Stimulated activated CD4-positive, alpha-beta T cell treated with anti-CD3 and anti-CD28 coated beads, Interleukin-1b, Interleukin-23, amount 100 ng/mL, for 48 hours (primary cell): ENCODE measurements around the gene IGF2R.
A peak's percentile ranks its signal among the peaks of the same experiment; 100 is the strongest.
"Not testable (repeated sequence)": the region's sequence is repeated elsewhere in the genome, so short reads cannot be mapped to it uniquely, and the experiment has no call there.

Source experiments
- DNase-seq: peaks from one replicate; pipeline ENCODE4 v3.0.0-alpha.2; 2020

IGF2R gene

GRCh38 chr6:159955945-159956361, 12.9 kb upstream of the IGF2R start:
- no peak for DNase-seq

DNA sequence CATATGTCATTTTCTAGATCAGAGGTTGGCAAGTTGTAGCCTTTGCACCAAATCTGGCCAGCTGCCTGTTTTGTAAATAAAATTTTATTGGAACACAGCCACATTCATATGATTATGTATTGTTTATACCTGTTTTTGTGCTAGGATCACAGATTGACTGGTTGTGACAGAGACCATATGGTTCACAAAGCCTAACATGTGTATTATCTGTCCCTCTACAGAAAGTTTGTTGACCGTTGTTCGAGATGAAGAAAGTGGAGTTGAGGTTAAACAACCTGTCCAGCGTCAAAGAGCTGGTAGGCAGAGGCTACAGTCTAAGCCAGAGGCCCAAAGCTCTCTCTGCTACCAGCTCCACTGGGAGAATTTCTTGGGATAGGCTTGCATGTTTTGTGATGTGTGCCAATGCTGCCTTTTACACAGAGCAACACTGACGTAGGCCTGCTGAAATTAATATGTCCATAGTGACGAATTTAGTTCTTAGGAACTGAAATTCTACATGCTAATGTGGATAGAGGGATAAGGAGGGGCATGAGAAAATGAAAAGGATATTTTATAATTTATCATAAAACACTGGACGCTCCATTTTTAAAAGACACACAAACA, 11.7 kb upstream of the IGF2R start:
- DNase-seq: no peak

DNA sequence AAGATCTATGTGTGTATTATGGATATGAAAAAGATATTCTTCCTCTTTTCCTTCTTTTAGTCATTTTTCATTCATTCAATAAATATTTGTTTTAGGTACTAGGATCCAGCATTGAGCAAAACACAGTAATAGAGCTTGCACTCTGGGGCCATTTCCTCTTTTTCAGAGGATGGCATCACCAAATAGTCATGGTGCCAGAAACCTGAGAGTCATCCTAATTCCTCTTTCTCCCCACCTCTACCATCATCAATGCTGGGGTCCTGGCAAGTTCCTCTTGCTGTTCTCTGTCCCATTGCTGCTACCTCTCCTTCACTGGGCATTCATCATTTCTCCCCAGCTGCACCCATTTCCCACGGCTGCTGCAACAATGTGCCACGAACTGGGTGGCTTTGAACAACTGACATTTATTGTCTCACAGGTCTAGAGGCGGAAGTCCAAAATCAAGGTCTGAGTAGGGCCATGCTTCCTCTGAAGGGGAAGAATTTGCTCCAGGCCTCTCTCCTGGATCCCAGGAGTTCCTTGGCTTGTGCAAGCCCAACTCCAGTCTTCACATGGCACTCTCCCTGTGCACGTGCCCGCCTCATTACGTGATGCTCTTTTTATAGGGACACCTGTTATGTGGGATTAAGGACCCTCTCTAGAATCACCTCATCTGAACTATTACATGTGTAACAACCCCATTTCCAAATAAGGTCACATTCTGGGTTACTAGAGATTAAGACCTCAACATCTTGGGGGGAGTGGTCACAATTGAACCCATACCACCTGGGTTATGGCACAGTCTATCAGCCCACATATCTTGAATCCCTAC, 9.5 kb upstream of the IGF2R start:
- no peak for DNase-seq

DNA sequence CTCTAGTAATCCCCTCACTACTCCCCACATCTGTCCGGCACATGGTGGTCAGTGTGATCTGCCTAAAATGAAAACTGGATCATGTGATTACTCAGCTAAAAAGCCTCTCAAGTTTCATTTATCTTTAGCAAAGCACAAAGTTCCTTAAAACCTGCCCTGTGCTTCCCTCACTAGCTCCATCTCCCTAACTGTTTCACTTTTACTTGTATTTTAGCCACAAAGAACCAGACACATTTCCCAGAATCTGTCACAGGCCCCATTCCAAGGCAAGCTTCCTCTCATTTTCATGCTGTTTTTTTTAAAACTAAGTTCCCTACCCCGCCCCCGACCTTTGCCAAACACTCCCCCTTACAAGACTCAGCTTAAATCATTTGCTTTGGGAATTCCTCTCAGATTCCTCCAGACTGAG, 8.9 kb upstream of the IGF2R start:
- no peak for DNase-seq

DNA sequence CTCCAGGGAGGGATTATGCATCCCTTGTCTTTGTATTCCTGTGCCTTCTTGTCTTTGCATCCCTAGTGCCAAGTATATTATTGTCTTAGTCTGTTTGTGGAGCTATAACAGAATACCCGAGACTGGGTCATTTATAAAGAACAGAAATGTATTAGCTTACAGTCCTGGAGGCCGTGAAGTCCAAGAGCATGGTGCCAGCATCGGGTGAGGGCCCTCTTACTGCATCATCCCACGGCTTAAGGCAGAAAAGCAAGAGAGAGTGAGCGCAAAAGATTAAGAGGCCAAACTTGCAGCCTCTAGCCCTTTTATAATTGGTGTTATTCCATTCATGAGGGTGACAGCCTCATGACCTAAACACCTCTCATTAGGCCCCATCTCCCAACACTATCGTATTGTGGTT, 8.4 kb upstream of the IGF2R start:
- no peak for DNase-seq

GRCh38 chr6:159961528-159961927, 7.4 kb upstream of the IGF2R start:
- DNase-seq: no peak

DNA sequence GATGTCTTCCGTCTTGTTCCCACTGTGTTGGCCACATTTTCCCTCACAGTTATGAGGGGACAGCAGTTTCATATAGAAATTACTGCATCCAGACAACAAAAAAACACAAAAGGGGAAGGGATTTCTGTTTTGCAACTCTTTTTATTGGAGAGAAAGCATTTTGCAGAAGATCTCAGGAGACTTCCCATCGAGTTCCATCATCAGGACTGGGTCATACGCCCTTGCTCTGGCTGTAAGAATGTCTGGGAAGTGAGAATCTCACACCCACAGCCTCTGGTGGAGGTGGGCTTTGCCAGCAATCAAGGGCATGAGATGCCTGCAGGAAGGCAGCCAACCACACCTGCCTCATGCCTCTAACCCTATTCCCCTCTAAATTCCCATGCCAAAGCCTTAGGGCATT, 5.8 kb upstream of the IGF2R start:
- no peak for DNase-seq

GRCh38 chr6:159964046-159964445, 4.8 kb upstream of the IGF2R start:
- DNase-seq: no peak

DNA sequence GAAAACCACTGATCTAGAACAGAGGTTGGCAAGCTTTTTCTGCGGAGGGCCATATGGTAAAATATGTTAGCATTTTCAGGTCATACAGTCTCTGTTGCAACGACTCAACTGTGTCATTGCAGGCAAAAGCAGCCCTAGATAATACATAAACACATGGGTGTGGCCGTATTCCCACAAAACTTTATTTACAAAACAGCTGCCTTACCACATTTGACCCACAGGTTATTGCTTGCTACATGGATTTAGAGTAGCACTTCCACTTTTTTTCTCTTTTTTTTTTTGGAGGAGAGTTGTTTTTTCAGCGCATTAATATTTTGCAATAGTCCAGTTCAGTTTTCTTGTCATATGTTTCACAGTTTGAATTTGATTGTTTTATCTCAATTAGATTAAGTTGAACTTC, 2.5 kb upstream of the IGF2R start:
- no peak for DNase-seq

- DNase-seq: no peak
Observed at GRCh38 chr6:159966981-159967380, 1.9 kb upstream of the IGF2R start.

- DNase-seq: not testable (repeated sequence)
Observed at GRCh38 chr6:159967621-159968020, 1.3 kb upstream of the IGF2R start.

DNA sequence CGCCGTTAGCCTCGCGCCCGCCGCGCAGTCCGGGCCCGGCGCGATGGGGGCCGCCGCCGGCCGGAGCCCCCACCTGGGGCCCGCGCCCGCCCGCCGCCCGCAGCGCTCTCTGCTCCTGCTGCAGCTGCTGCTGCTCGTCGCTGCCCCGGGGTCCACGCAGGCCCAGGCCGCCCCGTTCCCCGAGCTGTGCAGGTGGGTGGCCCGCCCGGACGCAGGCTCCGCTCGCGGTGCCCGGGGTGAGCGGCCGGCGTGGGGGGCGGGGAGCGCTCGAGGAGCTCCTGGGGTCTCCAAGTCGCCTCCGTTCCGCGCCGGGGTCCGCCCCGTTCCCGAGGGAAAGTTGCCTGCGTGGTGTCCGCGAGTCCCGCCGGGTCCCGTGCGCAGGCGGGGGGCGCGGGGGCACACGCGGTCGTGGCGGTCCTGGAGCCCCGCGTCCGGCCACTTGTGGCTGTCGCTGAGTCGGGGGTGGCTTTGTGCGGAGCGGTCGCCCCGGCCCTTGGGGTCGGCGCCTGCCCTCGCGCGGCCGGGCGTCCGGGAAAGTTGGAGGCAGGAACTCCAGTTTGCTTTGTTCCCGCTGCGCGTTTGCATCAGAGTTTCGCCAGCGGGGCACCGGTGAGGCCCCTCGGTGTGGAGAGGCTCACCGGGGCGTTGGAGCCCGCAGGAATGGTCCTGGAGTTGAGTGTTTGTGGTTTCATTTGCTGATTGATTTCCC, 476 bp downstream of the IGF2R start:
- no peak for DNase-seq

GRCh38 chr6:159969921-159970320, 1.0 kb downstream of the IGF2R start:
- DNase-seq: no peak

GRCh38 chr6:159970659-159971063, 1.8 kb downstream of the IGF2R start:
- DNase-seq: no peak

DNA sequence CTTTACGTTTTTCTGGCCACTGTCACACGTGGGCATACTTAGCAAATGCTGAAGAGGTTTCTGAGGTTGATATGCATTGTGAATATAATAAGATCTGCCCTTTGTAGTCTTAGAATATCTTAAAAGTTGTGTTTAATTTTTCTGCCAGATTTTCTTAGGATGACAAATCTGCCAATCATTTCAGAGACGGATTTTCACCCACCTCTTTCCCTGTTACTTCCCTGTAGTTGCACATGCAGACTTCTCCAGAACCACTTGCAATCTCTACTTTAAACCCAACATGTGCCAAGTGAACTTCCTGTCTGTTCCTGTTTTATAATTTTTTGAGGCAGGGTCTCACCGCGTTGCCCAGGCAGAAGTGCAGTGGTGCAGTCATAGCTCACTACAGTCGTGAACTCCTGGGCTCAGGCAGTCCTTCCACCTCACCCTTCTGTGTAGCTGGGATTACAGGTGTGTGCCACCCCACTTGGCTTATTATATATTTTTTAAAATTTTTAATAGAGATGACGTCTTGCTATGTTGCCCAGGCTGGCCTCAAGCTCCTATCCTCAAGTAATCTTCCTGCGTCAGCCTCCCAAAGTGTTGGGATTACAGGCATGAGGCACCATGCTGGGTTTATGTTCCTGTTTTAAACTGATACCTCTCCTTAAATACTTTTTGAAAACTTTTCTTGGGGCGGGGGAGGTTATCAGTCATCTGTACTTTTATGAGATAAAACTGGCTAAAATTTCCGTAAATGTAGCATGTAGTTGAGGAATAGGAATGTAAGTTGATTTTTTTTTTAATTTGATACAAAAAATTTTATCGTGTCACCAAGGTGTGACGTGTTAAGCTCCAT, 2.7 kb downstream of the IGF2R start:
- no peak for DNase-seq

DNA sequence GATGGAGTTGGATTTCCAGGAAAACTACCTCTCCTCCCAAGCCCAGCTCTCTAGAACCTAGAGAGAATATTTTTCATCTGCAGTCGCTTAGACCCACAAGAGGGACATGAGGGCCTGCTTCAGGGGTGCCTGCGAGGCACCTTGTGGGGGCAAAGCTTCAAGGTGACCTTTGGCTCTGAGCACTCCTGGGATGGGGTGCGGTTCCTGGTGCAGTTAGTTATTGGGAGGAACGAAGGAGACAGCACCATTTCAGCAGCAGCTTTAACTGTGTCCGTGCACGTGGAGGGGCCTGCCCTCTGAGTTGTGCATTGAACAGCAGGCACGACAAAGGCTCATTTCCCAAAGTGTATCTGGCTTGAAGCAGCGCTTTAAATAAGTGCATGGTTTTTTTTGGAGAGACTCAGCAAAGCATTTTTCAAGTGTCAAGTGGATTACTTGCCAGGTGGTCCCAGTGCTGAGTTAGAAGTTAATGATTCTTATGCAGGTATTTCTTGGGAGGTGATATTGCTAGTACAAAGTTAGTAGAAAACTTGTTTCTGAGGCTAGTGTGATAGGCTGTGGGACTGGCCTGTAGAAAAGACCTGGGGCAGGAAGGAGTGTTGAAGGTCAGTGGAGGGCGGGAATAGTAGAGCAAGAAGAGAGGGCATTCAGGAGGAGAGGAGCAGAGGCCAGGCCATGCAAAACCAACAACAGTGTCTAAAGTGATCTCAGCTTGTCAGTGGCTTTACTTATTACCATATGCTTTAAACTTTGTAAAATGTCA, 3.8 kb downstream of the IGF2R start:
- no peak for DNase-seq

DNA sequence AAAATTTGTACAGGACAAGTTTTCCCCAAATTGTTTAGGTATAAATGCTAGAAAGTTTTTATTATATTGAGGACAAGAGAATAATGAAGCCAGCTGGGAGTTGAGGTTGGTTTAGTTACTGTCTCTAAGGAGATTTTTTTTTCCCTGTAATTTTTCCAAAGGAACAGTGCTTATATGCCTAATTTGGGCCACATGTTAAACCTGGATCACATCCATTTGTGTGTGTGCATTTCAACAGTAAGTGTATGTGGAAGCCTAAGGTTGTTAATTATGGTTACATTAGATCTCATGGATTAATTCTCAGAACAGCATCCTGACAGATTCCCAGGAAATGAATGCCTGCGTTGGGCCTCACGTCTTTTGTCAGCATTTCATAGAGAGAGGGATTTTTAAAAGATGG, 4.5 kb downstream of the IGF2R start:
- DNase-seq: no peak

- peak; percentile 28 for DNase-seq
Observed at GRCh38 chr6:159973951-159974350, 5.1 kb downstream of the IGF2R start.

DNA sequence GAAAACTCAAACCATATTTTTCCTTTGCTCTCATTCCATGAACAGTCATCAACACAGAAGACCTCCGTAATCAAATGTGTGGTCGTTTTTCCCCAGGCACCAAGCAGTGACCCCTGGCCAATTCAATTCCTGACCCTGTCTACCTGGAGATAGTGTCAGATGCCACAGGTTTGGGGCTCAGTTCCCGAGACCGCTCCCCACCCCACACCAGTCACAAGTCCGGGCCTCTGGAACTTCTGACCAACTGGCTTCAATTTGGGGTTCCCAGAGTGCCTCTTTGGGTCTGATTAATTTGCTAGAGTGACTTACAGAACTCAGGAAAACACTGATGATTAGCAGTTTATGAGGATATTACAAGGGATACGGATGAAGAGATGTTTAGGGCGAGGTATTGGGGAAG, 6.0 kb downstream of the IGF2R start:
- DNase-seq: no peak

GRCh38 chr6:159976686-159977254, 7.9 kb downstream of the IGF2R start:
- no peak for DNase-seq

- DNase-seq: no peak
Observed at GRCh38 chr6:159977255-159977903, 8.5 kb downstream of the IGF2R start.

DNA sequence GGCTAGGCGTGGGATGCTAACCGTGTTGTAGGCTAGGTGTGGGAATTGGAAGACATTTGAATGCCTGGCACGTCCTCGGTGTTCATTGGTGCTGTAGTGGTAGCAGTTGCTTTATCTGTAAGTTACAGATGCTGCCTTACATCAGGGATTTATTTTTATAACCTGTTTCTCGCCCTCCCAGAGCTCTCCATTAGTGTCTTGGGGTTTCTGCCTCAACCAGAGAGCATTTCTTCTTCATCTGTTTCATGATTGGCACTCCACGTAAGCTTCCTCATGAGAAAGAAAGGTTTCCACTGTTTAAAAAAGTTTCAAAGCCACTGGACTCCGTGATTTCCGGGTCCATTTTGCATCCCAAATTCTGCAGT, 9.0 kb downstream of the IGF2R start:
- DNase-seq: no peak
